A549 treated with RU486 at 1 μM for 4 hours (cell line): Measurements from ENCODE around the gene KCNS3. TPM values are rescaled to one million over a fixed set of nuclear protein-coding genes. Genes with fewer than 3 reads are reported as not detected.

ENCODE experiments used
- total RNA-seq: library from RNA; stranded (reverse); fragments of 200-300 nt; extraction: Qiagen RNA extraction; gene quantifications from 5 replicates; pipeline ENCODE4 v1.2.3, GENCODE V29; 2022; ENCODE audit warnings: low read depth

KCNS3 gene, protein sequence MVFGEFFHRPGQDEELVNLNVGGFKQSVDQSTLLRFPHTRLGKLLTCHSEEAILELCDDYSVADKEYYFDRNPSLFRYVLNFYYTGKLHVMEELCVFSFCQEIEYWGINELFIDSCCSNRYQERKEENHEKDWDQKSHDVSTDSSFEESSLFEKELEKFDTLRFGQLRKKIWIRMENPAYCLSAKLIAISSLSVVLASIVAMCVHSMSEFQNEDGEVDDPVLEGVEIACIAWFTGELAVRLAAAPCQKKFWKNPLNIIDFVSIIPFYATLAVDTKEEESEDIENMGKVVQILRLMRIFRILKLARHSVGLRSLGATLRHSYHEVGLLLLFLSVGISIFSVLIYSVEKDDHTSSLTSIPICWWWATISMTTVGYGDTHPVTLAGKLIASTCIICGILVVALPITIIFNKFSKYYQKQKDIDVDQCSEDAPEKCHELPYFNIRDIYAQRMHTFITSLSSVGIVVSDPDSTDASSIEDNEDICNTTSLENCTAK
- 0.87 to 1.3 TPM (median 1.1 TPM) in 5 replicates for total RNA-seq

DNA sequence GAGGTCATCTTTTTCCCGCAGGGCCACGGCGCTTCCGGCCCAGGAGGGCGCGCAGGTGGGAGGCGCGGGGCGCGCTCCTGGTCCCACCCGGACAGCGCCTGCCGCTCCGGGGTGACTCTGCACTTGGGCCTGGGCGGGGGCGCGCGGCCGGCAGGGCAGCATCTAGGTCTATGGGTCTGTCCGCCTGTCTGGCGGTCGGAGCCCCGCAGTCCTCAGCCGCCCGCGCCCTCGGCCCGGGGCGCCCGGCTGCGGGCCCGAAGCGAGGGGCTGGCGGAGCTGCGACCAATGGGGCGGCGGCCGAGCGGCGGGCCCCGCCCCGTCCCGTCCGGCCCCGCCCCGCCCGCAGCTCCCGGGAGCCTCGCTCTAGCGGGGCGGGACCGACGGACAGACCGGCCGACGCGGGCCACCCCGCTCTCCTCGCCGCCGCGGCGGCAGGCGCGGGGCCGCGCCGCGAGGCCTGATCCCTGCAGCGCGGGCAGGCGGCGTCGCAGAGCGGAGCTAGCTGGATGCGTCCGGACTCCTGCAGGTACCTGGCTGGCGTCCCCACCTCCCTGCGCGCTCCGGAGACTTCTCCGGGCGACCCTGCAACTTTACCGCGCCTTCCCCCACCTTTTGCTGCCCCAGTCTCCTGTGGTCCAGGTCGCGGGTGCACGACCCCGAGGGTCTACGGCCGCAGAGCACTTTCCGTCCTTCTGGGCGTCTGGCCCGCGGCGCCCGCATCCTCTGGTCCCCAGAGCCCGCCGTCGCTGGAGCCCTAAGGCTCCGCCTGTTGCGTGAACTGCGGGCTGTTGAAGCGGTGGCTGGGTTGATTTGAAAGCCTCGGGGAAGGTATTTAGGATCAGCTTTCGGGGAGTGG, at the start of gene KCNS3:
TSS of gene KCNS3 (plus strand) at position 387 of the 856 bp plus-strand sequence. CDS start 52,342 bp downstream, outside the sequence.

Other genes starting within 250 kb of the KCNS3 start
- gene SMC6, start 124.9 kb upstream of the KCNS3 start, total RNA-seq = 14.6 to 37.2 TPM (median 31.7 TPM) in 5 replicates
- gene GEN1, start 124.5 kb upstream of the KCNS3 start, total RNA-seq = 6.8 to 15.6 TPM (median 13.0 TPM) in 5 replicates
- not detected in 5 replicates for gene MSGN1, start 62.2 kb upstream of the KCNS3 start, total RNA-seq